RCC 7860 (cell line): Measurements from ENCODE around the gene ATP2B2.
A peak's percentile ranks its signal among the peaks of the same experiment; 100 is the strongest.

ENCODE experiments used
- DNase-seq: peaks from one replicate; pipeline ENCODE4 v3.0.0-alpha.2; 2015; ENCODE audit warnings: low spot score
- FAIRE-seq: peaks from 2 replicates; lab custom pipeline; 2012; peaks lifted over from hg19 to GRCh38; lab: Jason Lieb, UNC

The ATP2B2 gene

DNA sequence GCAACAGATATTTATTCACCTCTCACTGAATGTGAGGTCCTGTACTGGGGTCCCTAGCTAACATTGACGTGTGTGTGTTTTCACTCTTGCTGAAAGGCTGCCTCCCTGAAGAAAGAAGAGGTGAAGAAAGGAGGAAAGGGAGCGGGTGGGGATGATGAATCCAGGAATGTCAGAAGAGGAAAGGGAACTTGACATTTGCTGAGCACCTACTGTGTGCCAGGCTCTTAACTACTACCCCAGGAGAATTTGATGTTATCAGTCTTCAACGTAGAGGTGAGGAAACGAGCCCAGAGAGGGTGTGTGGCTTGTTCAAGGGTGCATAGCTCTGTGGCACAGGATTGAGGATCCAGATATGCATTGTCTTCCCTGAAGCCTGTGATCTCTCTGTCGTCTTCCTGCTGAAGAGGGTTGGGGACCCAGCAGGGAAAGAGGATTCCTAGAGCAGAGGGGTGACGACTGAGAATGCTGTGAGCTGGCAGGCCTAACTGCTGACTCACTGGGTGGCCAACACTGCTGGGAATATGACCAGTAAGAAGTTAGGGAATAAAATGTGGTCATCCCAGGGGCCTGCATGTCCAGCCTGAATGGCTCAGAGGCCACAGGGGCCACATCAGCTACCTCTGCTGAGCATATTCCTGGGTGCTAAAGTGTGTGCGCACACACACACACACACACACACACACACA is 6.6 kb upstream of the ATP2B2 start:
- DNase-seq (peak; percentile 62), FAIRE-seq (peak; percentile 32)

DNA sequence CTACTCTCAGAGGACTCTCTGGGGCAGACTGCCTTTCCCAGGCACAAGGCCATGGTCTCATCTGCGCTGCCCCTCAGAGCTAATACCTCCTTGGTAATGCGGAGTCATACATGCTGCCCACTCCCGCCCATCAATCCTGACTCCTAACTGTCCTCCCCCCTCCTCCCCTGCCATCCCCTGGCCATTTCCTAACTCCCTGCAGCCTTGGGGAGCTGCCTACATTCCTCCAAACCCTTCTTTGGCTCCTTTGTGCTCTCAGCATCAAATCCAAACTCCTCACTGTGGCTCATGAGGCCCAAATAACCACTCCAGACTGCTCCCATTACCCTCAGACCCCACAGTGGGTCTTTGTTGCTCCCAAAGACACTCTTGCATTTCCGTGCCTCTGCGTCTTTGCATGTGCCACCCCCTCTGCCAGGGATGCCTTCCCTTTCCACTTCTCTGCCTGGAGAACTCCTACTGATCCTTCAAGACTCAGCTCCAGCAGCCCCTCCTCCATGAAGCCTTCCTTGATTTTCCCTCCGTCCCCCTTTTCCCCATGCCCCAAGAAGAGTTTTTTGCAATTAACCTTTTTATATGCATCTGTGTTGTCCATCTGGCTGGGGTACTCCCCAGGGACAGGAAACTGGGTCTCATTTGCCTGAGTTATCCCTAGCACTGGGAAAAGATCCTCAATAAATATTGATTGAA is 5.5 kb upstream of the ATP2B2 start:
- DNase-seq, result no peak
- FAIRE-seq, result no peak

DNA sequence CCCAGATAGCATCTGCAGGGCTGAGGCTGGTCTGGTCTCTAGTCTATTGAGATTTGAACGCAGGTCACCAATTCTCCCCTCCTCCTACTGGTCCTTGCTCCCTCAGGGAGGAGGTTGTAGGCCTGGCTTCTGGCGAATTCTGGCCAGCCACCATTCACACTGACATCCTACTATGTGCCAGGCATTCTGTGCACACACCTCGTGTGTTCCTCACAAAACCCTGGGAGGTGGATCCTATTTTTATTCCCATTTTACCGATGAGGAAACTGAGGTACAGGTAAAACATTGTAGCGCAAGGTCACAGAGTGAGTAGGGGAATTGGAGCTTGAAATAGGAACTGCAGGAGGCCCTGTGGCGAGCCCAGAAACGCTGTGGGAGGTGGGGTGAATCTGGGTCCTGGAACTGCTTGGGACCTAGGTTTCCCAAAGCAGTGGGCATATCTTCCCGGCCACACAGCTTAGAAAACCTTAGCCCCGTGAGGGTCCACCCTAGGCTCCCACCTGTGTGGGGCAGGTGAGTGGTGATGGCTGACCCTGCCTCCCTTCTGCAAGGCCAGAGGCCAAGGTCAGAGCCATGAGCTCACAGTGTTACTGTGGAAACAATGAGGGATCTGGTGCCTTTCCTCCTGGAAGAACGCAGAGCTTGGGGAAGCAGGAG is 4.8 kb upstream of the ATP2B2 start:
- DNase-seq (no peak), FAIRE-seq (no peak)

DNA sequence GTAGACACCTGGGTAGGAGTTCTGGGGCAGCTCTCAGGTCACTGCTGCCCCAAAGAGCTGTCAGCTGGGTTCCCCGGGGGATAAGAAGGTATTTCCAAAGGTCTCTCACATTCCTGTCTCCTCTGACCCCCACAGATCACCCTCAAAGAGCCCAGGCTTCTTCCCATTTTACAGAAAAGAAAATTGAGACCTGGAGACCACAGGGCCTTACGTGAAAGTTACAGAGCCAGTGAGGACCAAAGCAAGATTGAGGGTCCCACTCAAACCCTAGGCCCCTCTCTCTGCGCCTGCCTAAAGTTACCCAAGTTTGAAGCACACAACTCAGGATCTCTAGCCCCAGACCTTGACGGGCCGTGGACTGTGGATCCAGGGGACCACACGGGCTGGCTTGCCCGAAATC is 3.9 kb upstream of the ATP2B2 start:
- FAIRE-seq, result no peak

DNA sequence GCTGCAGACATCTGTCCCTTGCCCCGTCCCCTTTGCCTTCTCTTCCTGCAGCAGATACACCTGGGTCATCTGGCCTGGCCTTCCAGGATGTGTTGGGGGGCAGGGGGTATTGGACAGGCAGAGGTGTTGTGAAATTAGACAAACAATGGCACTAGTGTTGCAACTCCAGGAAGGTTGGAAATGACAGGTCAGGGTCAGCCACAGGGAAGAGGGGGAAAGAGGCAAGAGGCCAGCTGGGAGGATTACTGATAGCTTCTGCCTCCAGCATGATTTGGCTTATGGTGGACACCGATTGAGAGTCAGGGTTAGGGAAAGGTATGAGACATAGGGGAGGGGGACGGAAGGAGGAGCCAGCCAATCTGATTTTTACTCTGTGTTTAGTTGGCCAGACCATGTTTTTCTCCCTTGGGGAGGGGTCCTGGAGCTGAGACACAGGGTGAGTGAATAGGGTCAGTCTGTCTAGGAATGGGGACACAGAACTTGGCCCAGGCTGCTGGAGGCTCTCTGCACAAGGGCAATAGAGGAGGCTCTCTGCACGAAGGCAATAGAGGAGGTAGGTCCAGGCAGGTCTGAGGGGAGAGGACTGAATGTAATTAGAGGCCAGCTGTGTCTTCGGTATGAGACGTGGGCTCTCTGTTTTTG is 3.4 kb upstream of the ATP2B2 start:
- no peak for FAIRE-seq

More for the DNA sequence above, 3.9 kb upstream of the ATP2B2 start:
- no peak for DNase-seq

DNA sequence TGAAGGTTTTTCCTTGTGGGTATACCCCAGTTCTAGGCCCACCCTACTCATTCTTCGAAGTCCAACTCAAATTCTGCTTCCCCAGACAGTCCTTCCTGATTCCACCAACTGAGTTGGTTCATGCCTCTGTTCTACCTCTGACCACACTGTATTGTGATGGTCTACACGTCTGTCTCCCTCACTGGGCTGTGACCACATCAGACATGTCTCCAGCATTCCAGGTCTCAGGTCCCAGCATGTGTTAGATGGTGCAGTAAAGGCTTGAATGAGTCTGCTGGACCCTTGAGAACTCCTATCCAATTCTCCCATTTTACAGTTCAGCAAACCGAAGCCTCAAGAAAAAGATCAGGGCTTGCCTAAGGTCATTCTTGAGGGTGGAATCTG is 2.8 kb upstream of the ATP2B2 start:
- no peak for FAIRE-seq
- no peak for DNase-seq

More for the DNA sequence above, 3.4 kb upstream of the ATP2B2 start:
- no peak for DNase-seq

DNA sequence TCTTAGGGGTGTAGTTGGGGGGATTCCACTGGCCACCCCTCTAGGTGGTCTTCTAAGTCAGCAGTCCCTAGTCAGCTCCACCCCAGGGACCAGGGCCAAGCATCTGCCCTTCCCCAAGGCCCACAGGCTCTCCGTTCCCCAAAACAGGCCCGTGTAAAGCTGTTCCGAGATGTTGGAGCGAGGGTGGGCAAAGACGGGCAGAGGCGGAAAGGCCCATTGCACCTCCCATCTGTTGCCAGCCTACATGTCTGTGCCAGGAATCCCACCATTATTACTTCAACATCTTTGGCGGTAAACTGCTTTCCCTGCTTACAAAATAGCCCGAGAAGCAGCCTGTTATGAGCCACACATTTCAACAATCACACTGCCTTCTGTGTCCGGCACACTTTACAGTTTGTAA is 1.9 kb upstream of the ATP2B2 start:
- DNase-seq, result no peak

DNA sequence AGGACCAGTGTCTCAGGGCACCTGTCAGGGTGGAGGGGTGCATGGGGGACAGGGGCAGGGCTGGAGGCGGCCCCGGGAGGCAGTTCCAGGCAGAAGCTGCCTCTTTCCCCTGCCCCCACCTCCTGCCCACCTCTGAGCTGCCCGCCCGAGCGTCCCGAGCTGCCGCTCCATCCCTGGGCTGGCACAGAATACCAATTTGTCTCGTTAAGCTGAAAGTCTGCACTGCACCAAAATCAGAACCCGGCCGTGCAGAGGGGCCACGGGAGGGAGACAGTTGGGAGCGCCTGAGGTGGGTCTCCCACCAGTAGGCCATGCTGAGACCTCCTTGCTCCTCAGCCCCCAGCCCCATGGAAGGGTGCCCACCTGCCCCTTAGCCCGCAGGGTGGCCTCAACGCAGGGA is 1.3 kb upstream of the ATP2B2 start:
- FAIRE-seq (no peak), DNase-seq (no peak)

More for the DNA sequence above, 1.9 kb upstream of the ATP2B2 start:
- no peak for FAIRE-seq

DNA sequence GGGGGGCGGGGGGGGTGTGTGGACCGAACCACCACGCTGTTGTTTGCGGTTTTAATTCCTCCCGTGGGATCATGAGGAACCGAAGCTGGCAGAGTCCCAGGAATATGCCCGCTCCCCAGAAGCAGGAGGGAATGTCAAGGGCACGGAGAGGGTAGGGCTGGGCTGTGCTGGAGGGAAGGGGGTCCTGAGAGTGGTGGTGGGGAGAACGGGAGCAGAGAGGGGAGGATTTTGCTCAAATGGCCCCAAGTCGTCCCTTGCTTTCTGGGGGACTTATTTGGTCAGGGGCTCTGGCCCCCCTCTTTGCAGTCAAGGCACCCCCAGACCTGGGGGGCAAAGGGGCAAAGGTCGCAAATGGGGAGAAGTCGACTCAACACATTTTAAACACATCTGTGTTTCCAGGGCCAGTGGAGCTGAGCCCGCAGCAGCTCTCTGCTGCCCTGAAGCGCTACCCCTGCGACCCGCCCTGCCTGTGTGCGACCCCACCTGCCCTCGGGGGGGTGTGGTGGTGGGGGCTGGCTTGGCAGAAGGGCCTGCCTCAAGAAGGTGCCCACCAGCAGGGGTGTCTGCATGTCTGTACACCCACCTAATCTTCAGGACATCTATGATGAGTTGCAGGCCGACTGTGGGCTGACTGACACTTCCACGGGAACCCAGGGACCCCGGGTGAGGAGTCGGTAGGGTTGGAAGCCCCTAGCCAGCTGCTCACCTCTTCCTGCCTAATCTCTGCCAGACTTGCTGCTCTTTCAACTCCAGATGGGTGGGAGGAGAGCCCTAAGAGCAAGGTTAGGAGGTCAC is 602 bp upstream of the ATP2B2 start:
- no peak for DNase-seq
- FAIRE-seq, result no peak

DNA sequence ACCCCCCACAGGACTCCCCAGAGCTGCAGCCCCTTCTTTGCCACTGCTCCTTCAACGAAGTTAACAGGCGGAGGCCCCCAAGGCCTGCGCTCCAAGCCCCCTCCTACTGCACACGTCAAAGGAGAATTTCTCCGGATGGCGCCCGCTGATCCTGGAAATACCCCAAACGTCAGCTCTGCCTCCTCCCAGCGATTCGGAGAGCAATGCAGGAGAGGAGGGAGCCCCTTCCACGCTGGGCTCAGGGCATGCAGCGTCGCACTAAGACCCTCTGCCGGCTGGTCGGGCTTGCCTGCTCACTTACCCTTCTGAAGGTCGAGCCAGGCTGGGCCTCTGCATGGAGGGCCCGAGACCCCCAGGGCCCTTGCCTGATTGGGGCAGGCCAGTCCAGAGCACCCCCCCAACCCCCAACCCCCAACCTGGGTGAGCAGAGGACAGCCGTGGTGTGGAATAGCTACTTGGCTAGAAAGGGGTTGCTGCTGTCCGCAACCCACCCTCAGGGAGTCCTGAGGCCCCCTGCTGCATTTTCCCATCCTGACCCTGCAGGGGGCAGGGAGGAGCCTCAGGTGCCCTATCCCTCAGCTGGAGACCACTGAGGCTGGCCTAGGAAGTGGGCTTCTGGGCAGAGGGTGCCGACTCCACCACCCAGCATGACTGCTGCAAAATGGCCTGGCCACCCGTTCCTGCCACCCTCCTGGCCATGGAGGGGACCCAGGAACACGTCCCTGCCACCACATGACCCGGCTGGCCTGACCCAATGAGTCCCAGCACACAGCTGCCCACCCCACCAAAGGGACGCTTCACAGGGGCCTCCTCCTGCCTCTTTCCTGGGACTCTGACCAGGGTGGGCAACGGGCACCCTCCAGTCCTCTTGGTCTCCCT is 976 bp downstream of the ATP2B2 start:
- FAIRE-seq, result no peak

DNA sequence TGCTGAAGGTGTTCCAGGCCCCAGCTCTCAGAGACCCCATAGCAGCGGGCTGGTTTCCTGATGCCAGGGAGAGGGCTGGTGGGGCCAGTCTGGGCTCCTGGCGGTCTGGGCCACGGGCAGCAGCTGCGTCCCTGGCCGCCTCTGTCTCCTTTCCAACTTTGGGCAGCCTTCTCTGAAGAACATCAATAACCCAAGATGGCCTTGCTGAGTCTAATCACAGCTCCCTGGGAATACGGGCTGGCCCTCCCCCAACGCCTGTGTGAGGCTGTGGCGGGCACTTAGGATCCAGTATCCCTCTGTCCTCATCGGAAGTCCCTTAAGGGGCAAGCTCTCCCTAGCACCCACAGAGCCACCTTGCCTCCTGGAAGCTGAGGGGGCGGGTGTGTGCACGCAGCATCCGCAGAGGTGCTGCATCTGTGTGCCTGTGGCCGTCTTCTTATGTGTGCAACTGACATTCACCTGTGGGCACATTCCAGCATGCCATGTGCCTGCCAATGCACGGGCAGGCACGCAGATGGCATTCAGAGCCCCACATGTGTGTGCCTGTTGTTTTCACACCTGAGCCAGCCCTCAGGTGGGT is 2.1 kb downstream of the ATP2B2 start:
- FAIRE-seq, result no peak
- no peak for DNase-seq

More for the DNA sequence above, 976 bp downstream of the ATP2B2 start:
- DNase-seq, result no peak

DNA sequence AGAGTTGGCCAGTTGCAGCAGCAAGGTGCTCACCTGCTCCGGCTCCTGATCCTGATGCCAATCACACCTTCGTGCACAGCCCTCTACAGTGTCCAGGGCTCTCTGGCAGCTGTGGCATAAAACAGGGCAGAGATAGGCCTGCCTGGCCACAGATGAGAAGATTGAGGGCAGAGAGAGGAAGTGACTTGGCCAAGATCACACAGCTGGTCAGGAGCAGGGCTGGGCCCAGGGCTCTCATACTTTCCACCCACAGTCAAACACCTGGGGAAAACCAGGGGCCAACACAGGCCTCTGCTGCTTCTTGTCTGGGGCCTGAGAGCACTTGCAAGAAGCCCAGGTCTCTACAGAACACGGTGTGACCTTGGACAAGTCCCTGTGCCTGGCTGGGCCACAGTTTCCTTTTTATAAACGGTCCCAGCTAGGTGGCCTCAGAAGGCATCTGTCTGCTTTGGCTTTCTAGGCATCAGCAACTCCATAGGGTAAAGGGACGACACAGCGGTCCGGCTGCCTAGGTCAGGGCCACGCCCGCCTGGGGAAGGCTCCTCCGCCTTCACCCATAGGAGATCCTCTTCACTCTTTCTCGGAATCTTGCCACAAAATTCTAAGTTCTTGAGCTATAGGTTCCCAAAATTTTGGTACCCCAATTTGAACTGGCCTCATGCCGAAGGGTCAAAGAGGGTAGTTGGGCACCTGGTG is 3.1 kb downstream of the ATP2B2 start:
- FAIRE-seq, result no peak
- DNase-seq, result no peak

DNA sequence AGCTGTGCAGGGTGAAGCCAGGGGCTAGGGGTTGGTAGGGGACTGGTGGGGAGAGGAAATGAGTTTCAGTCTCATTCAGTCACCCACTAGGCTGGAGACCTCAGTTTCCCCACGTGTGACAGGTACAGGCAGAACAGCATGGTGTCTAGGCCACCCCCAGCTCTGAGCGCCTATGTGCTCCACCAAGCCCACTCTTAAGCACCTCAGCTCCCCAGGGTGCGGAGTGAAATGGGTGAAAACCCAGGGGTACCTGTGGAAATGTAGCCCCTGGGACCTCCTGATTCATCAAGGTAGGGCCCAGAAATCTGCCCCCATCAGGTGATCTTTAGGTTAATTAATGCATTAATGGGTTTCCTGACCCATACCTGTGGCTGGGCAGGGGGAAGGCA is 3.7 kb downstream of the ATP2B2 start:
- DNase-seq (no peak), FAIRE-seq (no peak)

DNA sequence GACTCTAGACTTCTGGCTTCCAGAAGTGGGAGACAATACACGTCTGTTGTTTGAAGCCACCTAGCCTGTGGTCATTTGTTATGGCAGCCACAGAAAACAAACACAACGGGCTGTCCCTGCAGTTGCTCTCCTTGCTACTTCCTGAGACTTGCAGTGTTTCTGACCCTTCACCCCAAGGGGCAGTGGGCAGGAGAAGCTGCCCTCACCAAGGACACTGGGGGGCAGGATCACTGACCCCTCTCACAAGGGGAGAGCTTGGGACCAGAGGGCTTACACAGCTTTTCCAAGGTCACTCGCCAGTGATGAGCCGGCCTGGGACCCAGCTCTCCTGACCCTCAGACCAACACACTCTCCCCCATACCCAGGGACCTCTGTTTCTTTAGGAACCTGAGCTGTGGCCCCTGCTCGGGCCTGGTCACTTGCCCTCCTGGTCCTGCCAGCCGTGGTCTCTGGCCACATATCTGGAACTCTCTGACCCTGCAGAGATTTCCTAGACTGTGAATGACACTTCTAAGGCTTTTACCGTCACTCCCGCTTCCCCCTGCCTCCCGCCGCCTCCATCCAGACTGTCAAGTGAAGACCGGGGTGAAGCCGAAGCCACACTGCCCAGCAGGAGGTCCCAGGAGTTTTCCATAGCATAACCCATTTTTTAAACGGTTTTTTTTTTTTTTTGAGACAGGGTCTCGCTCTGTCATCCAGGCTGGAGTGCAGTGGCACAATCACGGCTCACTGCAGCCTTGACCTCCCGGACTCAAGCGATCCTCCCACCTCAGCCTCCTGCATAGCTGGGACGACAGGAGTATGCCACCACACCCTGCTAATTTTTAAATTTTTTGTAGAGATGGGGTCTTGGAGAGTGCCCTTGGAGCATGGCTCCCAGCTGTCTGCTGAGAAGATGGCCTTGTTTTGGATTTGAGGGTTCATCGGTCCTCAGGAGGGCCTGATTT is 4.4 kb downstream of the ATP2B2 start:
- DNase-seq, result no peak
- no peak for FAIRE-seq

DNA sequence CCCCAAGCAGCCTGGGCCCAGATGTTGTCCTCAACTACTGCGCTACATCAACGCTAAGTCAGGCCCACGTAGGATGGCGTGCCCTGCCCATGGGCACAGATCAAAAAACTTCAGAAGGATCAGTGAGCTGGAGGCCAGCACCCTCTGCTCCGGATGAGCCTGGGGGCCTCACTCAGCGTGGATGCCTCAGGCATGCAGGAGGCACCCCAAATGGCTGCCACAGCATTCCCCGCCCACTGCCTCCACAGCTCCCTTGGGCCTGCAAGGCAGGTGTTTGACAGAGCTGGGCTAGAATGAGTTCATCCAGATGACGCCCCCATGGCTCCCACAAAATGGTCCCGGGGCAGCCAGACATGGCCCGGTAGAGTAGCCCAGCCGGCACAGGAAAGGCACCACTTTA is 7.1 kb downstream of the ATP2B2 start:
- DNase-seq (no peak), FAIRE-seq (no peak)

DNA sequence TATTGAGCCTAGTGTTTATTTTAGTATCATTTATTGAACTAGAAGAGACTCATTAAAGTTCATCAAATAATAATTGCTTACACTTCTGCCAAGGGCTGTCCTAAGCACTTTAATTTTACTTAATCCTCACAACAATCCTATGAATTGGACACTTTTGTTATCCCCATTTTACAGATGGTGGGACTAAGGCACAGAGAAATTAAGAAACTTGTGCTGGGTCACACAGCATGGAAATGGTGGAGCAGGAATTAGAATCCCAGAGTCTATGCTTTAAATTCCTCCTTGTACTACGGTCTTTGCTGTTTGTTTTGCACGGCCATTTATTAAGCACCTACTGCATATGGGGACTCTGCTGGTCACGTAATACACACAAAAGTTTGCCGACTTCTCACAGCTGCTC is 7.9 kb downstream of the ATP2B2 start:
- no peak for FAIRE-seq

DNA sequence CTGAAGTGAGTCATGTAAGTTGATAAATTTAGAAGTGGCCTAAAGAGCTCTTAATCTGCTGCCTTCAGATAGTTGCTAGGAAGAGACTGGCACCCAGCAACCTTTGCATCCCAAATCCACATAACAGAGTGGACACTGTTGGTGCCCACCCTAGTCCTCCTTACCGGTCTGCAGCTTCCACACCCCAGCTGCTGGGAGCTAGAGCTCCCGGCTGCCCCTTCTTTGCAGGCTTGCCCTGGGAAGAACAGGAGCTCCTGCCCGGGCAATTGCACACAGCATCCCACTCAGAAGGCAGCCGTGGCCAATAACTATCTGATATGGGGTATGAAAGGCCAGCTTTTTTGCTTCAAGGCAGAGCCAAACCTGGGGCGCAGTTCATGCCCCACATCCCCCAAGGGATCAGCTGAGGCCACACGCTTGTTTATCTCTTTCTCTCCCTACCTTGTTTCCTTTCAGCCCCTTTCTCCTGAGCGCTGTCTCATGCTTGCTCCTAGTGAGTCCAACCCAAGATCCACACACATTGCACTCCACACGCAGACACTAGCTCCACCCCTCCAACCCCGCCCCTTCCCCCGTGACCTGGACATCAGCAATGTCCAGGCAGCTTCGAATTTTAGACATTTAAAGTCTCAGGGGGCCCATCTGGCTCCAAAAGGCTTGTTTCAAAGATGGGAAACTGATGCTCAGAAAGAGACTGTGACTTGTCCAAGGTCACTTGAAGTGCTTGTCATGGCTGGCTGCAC is 9.1 kb downstream of the ATP2B2 start:
- DNase-seq, result no peak
- FAIRE-seq, result no peak

More for the DNA sequence above, 7.9 kb downstream of the ATP2B2 start:
- DNase-seq, result no peak
